ENCODE data around the gene EDIL3. TPM values are rescaled to one million over a fixed set of nuclear protein-coding genes. Genes with fewer than 3 reads are reported as not detected.

Gene EDIL3
- total RNA-seq, 1 experiment from 2014 or later, result not detected

DNA sequence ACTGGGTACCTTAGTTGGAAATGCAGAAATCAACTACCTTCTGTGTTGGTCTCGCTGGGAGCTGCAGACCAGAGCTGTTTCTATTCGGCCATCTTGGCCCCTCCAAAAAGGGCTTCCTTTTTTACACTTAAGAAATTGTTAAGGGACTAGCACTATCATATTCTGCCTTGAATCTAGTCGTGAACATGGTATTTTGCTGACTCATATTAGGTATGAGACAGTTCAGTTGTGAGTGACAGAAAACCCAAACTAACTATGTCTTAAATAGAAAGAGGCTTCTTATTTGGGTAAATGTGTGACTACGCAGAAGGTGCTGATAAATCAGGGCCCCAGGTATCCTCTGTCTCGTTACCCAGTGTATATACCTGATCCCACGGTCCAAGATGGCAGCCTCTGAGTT is 298.2 kb downstream of the EDIL3 start:
- ChIA-PET POLR2A (no interaction called here), CTCF (no interaction called here)
- Histone ChIP-seq H3K36me3 (ENCODE audit: control insufficient read depth, insufficient read depth, low read length) (no peaks in the 10 kb centered on the region), H3K4me3 (ENCODE audit: low read depth, low read length) (no peak overlapping the region), H3K9me3 (no peaks in the 10 kb centered on the region), H3K27me3 (replicated peaks; ENCODE audit: control insufficient read depth, insufficient read depth, low read length) (no peaks in the 10 kb centered on the region; the same call in 1 of the 2 replicates), H3K4me1 (peaks cover under 1% of the 10 kb centered on the region; the same call in 1 of the 2 replicates)
- Mint-ChIP-seq H3K36me3 (ENCODE audit: insufficient read depth, unreplicated experiment) (no peaks in the 10 kb centered on the region), H3K27ac (ENCODE audit: unreplicated experiment) (no peak overlapping the region), H3K9me3 (ENCODE audit: unreplicated experiment) (no peaks in the 10 kb centered on the region), H3K4me1 (ENCODE audit: low read depth, unreplicated experiment) (peaks cover 4% of the 10 kb centered on the region), H3K4me3 (ENCODE audit: unreplicated experiment) (no peak overlapping the region), H3K27me3 (ENCODE audit: insufficient read depth, unreplicated experiment) (peaks cover 4% of the 10 kb centered on the region)
- no TSS peak for BruUV-seq (replicated peaks)
- TF ChIP-seq, protein P1, sequence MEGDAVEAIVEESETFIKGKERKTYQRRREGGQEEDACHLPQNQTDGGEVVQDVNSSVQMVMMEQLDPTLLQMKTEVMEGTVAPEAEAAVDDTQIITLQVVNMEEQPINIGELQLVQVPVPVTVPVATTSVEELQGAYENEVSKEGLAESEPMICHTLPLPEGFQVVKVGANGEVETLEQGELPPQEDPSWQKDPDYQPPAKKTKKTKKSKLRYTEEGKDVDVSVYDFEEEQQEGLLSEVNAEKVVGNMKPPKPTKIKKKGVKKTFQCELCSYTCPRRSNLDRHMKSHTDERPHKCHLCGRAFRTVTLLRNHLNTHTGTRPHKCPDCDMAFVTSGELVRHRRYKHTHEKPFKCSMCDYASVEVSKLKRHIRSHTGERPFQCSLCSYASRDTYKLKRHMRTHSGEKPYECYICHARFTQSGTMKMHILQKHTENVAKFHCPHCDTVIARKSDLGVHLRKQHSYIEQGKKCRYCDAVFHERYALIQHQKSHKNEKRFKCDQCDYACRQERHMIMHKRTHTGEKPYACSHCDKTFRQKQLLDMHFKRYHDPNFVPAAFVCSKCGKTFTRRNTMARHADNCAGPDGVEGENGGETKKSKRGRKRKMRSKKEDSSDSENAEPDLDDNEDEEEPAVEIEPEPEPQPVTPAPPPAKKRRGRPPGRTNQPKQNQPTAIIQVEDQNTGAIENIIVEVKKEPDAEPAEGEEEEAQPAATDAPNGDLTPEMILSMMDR (IDR thresholded peaks at IDR 0.05; ENCODE audit: insufficient read depth in 1 of 2, low read depth in 1 of 2, low read length in 1 of 2, severe bottlenecking in 1 of 2, unreplicated experiment in 1 of 2), result no peak
- no peak for DNase-seq
- intact Hi-C loops (cut with micrococcal nuclease; ENCODE audit: unreplicated experiment), result no loop called here

DNA sequence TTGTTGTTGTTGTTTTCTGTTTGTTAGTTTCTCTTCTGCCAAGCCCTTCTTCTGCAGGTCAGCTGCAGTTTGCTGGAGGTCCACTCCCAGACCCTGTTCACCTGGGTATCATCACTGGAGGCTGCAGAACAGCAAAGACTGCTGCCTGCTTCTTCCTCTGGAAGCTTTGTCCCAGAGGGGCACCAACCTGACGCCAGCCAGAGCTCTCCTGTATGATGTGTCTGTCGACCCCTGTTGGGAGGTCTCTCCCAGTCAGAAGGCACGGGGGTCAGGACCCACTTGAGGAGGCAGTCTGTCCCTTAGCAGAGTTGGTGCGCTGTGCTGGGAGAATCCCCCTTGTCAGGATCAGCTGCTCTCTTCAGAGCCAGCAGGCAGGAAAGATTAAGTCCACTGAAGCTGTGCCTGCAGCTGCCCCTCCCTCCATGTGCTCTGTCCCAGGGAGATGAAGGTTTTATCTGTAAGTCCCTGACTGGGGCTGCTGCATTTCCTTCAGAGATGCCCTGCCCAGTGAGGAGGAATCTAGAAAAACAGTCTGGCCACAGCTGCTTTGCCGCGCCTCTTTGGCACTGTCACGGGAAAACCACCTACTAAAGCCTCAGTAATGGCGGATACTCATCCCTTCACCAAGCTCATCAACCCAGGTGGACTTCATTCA is 299.2 kb downstream of the EDIL3 start:
- H3K9me3 ChIP-seq, result no peaks in the 10 kb centered on the region
- Mint-ChIP-seq H3K27ac (ENCODE audit: unreplicated experiment) (no peak overlapping the region), H3K4me3 (ENCODE audit: unreplicated experiment) (no peak overlapping the region), H3K9me3 (ENCODE audit: unreplicated experiment) (no peaks in the 10 kb centered on the region), H3K4me1 (ENCODE audit: low read depth, unreplicated experiment) (no peaks in the 10 kb centered on the region), H3K36me3 (ENCODE audit: insufficient read depth, unreplicated experiment) (no peaks in the 10 kb centered on the region), H3K27me3 (ENCODE audit: insufficient read depth, unreplicated experiment) (peaks cover 10% of the 10 kb centered on the region)
- ChIA-PET CTCF (no interaction called here), POLR2A (no interaction called here)
- H3K4me3 ChIP-seq (ENCODE audit: low read depth, low read length), result no peak overlapping the region
- no TSS peak for BruUV-seq (replicated peaks)
- intact Hi-C loops (cut with micrococcal nuclease; ENCODE audit: unreplicated experiment), result no loop called here
- H3K4me1 ChIP-seq, result no peaks in the 10 kb centered on the region
- H3K27me3 ChIP-seq (replicated peaks; ENCODE audit: control insufficient read depth, insufficient read depth, low read length), result no peaks in the 10 kb centered on the region; the same call in 1 of the 2 replicates
- no peaks in the 10 kb centered on the region for H3K36me3 ChIP-seq (ENCODE audit: control insufficient read depth, insufficient read depth, low read length)
- no peak for DNase-seq
- TF ChIP-seq, protein P1 (IDR thresholded peaks at IDR 0.05; ENCODE audit: insufficient read depth in 1 of 2, low read depth in 1 of 2, low read length in 1 of 2, severe bottlenecking in 1 of 2, unreplicated experiment in 1 of 2), result no peak

DNA sequence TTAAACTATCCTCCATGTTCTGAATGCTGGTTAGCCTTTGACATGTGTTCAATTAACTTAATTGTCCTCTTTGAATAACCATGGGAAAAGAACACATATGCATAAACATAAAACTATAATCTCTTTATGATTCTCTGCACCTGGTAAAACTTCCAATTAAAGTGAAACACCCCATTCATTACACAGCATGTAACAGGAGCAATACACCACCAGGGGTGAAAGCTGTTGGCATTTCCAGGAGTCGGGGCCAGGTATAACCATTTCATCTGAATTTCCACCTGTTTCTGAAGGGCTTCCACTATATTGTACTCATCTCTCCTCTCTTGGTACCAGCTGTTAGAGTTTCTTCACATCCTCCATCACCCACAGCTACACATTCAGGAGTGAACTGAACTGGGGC is 303.8 kb downstream of the EDIL3 start:
- Mint-ChIP-seq H3K27ac (ENCODE audit: unreplicated experiment) (no peak overlapping the region), H3K4me1 (ENCODE audit: low read depth, unreplicated experiment) (no peaks in the 10 kb centered on the region), H3K4me3 (ENCODE audit: unreplicated experiment) (no peak overlapping the region), H3K36me3 (ENCODE audit: insufficient read depth, unreplicated experiment) (no peaks in the 10 kb centered on the region), H3K27me3 (ENCODE audit: insufficient read depth, unreplicated experiment) (peaks cover 8% of the 10 kb centered on the region), H3K9me3 (ENCODE audit: unreplicated experiment) (no peaks in the 10 kb centered on the region)
- H3K4me3 ChIP-seq (ENCODE audit: low read depth, low read length), result no peak overlapping the region
- DNase-seq, result no peak
- ChIA-PET POLR2A (no interaction called here), CTCF (no interaction called here)
- no TSS peak for BruUV-seq (replicated peaks)
- no peaks in the 10 kb centered on the region for H3K36me3 ChIP-seq (ENCODE audit: control insufficient read depth, insufficient read depth, low read length)
- no peaks in the 10 kb centered on the region; the same call in 1 of the 2 replicates for H3K27me3 ChIP-seq (replicated peaks; ENCODE audit: control insufficient read depth, insufficient read depth, low read length)
- TF ChIP-seq, protein P1 (IDR thresholded peaks at IDR 0.05; ENCODE audit: insufficient read depth in 1 of 2, low read depth in 1 of 2, low read length in 1 of 2, severe bottlenecking in 1 of 2, unreplicated experiment in 1 of 2), result no peak
- intact Hi-C loops (cut with micrococcal nuclease; ENCODE audit: unreplicated experiment), result no loop called here
- no peaks in the 10 kb centered on the region for H3K4me1 ChIP-seq
- H3K9me3 ChIP-seq, result no peaks in the 10 kb centered on the region
